Hepatocyte (in vitro differentiated cells): ENCODE measurements around the gene POLG2. TPM values are rescaled to one million over a fixed set of nuclear protein-coding genes. Genes with fewer than 3 reads are reported as not detected.
"Not testable (repeated sequence)": the region's sequence is repeated elsewhere in the genome, so short reads cannot be mapped to it uniquely, and the experiment has no call there.

Experiments used
- DNase-seq: peaks from one replicate; pipeline ENCODE4 v3.0.0-alpha.2; 2016; ENCODE audit warnings: low spot score
- H2AFZ ChIP-seq: fragments of 200-600 bp; sonication (generic); 2 replicates; pipeline ENCODE4 v1.6.0; 2016; ENCODE audit warnings: antibody characterized with exemption, mild to moderate bottlenecking
- H3K27ac ChIP-seq: fragments of 200-600 bp; sonication (generic); 2 replicates; pipeline ENCODE4 v1.5.1; 2016; ENCODE audit warnings: mild to moderate bottlenecking
- H3K27me3 ChIP-seq: fragments of 200-600 bp; sonication (generic); 2 replicates; pipeline ENCODE4 v1.6.1; 2016
- H3K36me3 ChIP-seq: fragments of 200-600 bp; sonication (generic); replicated peaks from 2 replicates; pipeline ENCODE4 v1.5.1; 2016; ENCODE audit warnings: low read depth; ENCODE audit not compliant: insufficient read depth
- H3K4me1 ChIP-seq: fragments of 200-600 bp; sonication (generic); 2 replicates; pipeline ENCODE4 v1.5.1; 2016; ENCODE audit warnings: mild to moderate bottlenecking, moderate library complexity; ENCODE audit not compliant: insufficient read depth
- H3K4me2 ChIP-seq: fragments of 200-600 bp; sonication (generic); 2 replicates; pipeline ENCODE4 v1.6.0; 2016
- H3K4me3 ChIP-seq: fragments of 200-600 bp; sonication (generic); 2 replicates; pipeline ENCODE4 v1.5.1; 2016; ENCODE audit warnings: mild to moderate bottlenecking
- H3K79me2 ChIP-seq: fragments of 200-600 bp; sonication (generic); 2 replicates; pipeline ENCODE4 v1.6.0; 2017; ENCODE audit warnings: mild to moderate bottlenecking
- H3K9me2 ChIP-seq: fragments of 200-600 bp; sonication (generic); replicated peaks from 2 replicates; pipeline ENCODE4 v1.6.0; 2017; ENCODE audit warnings: mild to moderate bottlenecking; ENCODE audit not compliant: insufficient read depth
- H3K9me3 ChIP-seq: fragments of 200-600 bp; sonication (generic); 2 replicates; pipeline ENCODE4 v1.5.1; 2016; ENCODE audit warnings: low read depth, mild to moderate bottlenecking
- H4K20me1 ChIP-seq: fragments of 200-600 bp; sonication (generic); 2 replicates; pipeline ENCODE4 v1.6.0; 2016; ENCODE audit warnings: mild to moderate bottlenecking; ENCODE audit not compliant: insufficient read depth, poor library complexity, severe bottlenecking
- CTCF ChIP-seq: fragments of 200-600 bp; sonication (generic); IDR thresholded peaks from 2 replicates; pipeline ENCODE4 v1.5.1; 2016; ENCODE audit warnings: antibody characterized with exemption, mild to moderate bottlenecking; ENCODE audit not compliant: poor library complexity
- EZH2 ChIP-seq: fragments of 200-600 bp; sonication (generic); IDR thresholded peaks from 2 replicates; pipeline ENCODE4 v1.6.1; 2016; ENCODE audit warnings: antibody characterized with exemption, mild to moderate bottlenecking, borderline replicate concordance
- EZH2phosphoT487 ChIP-seq: fragments of 200-600 bp; sonication (generic); IDR thresholded peaks from one replicate; pipeline ENCODE4 v1.6.1; 2018; ENCODE audit warnings: antibody characterized with exemption, mild to moderate bottlenecking, low read depth, moderate library complexity; ENCODE audit not compliant: unreplicated experiment, severe bottlenecking
- WGBS: methylation state at CpG from one replicate; pipeline ENCODE4 v1.1.6; 2016; ENCODE audit warnings: low lambda C conversion rate; ENCODE audit errors: missing lambda C conversion rate; 5-methylcytosine and 5-hydroxymethylcytosine counted together
- polyA plus RNA-seq: library from polyadenylated mRNA; unstranded; fragments of >200 nt; fragmentation: Nextera tagmentation; extraction: Ambion mirVana; gene quantifications from 2 replicates; pipeline ENCODE4 v1.2.1, GENCODE V29; 2016
- total RNA-seq: library from RNA; depleted of rRNA; stranded (reverse); fragments of >200 nt; gene quantifications from 2 replicates; pipeline ENCODE4 v1.2.3, GENCODE V29; 2014

POLG2 gene
- total and polyA plus RNA-seq, 2 experiments from 2014 or later: 8.1 to 9.7 TPM

DNA sequence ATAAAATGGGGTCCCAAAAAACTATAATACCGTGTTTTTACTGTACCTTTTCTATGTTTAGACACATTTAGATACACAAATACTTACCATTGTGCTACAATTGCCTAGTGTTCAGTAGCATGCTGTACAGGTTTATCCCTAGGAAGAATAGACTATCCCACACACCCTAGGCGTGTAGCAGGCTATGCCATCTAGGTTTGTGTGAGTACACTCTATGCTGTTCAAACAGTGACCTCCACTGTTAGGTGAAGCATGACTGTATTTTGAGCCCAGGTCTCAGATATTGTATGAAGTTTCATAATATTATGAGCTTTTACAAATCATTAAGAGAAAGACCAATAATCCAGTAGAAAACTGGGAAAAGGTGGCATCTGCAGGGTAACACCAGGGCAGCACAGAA, 24.3 kb downstream of the POLG2 start:
- Histone ChIP-seq H3K4me3 (no peak overlapping the region), H3K27me3 (no peaks in the 10 kb centered on the region), H3K79me2 (no peaks in the 10 kb centered on the region), H2AFZ (no peak overlapping the region), H3K9me3 (no peaks in the 10 kb centered on the region), H3K4me2 (no peak overlapping the region), H3K27ac (no peak overlapping the region), H3K9me2 (no peaks in the 10 kb centered on the region), H3K4me1 (no peaks in the 10 kb centered on the region), H4K20me1 (no peaks in the 10 kb centered on the region), H3K36me3 (no peaks in the 10 kb centered on the region)
- no peak for DNase-seq
- 95% methylated on average over 2 of the region's 2 CpGs for WGBS
- TF ChIP-seq CTCF: no peak
- TF ChIP-seq EZH2phosphoT487: no peak
- no peak for TF ChIP-seq EZH2

GRCh38 chr17:64471440-64471839, 25.4 kb downstream of the POLG2 start:
- 95% methylated on average over 3 of the region's 3 CpGs for WGBS

GRCh38 chr17:64470625-64471024, 26.2 kb downstream of the POLG2 start:
- 57% methylated on average over 4 of the region's 4 CpGs for WGBS
- Histone ChIP-seq H3K79me2 (no peaks in the 10 kb centered on the region), H3K36me3 (no peaks in the 10 kb centered on the region), H3K27ac (no peak overlapping the region), H2AFZ (no peak overlapping the region), H3K9me2 (no peaks in the 10 kb centered on the region), H3K4me2 (no peak overlapping the region), H3K9me3 (no peaks in the 10 kb centered on the region), H3K27me3 (no peaks in the 10 kb centered on the region), H3K4me3 (no peak overlapping the region), H4K20me1 (no peaks in the 10 kb centered on the region), H3K4me1 (no peaks in the 10 kb centered on the region)
- no peak for TF ChIP-seq EZH2phosphoT487
- TF ChIP-seq EZH2: no peak
- DNase-seq: no peak

More at GRCh38 chr17:64471440-64471839, 25.4 kb downstream of the POLG2 start:
- no peaks in the 10 kb centered on the region for H4K20me1 ChIP-seq
- no peaks in the 10 kb centered on the region for H3K9me3 ChIP-seq
- H3K36me3 ChIP-seq: no peaks in the 10 kb centered on the region
- no peak for DNase-seq
- H3K9me2 ChIP-seq: no peaks in the 10 kb centered on the region
- no peak overlapping the region for H3K27ac ChIP-seq
- H3K27me3 ChIP-seq: no peaks in the 10 kb centered on the region
- TF ChIP-seq EZH2phosphoT487 (no peak), EZH2 (no peak), CTCF (no peak)
- no peak overlapping the region for H3K4me2 ChIP-seq
- no peaks in the 10 kb centered on the region for H3K79me2 ChIP-seq
- H3K4me1 ChIP-seq: no peaks in the 10 kb centered on the region
- no peak overlapping the region for H2AFZ ChIP-seq
- no peak overlapping the region for H3K4me3 ChIP-seq

DNA sequence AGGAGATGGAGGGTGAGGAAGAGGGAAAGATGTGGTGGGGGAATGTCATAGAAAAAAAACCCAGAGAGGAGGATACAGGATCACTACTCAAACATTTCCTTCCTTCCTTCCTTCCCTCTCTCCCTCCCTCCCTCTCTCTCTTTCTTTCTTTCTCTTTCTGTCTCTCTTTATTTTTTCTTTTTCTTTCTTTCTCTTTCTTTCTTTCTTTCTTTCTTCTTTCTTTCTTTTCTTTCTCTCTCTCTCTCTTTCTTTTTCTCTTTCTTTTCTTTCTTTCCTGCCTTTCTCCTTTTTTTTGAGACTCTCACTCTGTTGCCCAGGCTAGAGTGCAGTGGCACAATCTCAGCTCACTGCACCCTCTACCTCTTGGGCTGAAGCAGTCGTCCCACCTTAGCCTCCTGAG, 30.0 kb downstream of the POLG2 start:
- H3K4me1 ChIP-seq, H3K27me3 ChIP-seq, H3K4me2 ChIP-seq, H4K20me1 ChIP-seq, H3K9me3 ChIP-seq, H2AFZ ChIP-seq, DNase-seq, H3K79me2 ChIP-seq, H3K36me3 ChIP-seq, H3K27ac ChIP-seq, H3K4me3 ChIP-seq, H3K9me2 ChIP-seq: not testable (repeated sequence)
- WGBS: 82% methylated on average over 1 of the region's 1 CpG
